PFSK-1 (cell line): ENCODE results near the gene BBIP1.
A peak's percentile ranks its signal among the peaks of the same experiment; 100 is the strongest.

Experiments
- FOXP2 ChIP-seq: optimal IDR thresholded peaks from 2 replicates; pipeline ENCODE3; 2011; ENCODE audit warnings: borderline replicate concordance, control low read depth, inconsistent platforms; ENCODE audit not compliant: insufficient read depth; ENCODE audit errors: extremely low read length, extremely low read depth
- POLR2AphosphoS5 ChIP-seq: IDR thresholded peaks from 2 replicates; pipeline ENCODE4 v1.6.1; 2012; ENCODE audit warnings: low read depth, mild to moderate bottlenecking, control low read depth, low read length, moderate library complexity
- REST ChIP-seq, 2 experiments: IDR thresholded peaks; 2 replicates each; pipeline versions ENCODE4 v1.6.1 to v1.8.0; 2011 to 2012; ENCODE audit warnings: low read depth in 2 of 2, low read length in 2 of 2, control low read depth in 1 of 2, inconsistent platforms in 1 of 2, mild to moderate bottlenecking in 1 of 2, moderate library complexity in 1 of 2; ENCODE audit not compliant: insufficient read depth in 1 of 2
- SIN3A ChIP-seq: IDR thresholded peaks from 2 replicates; pipeline ENCODE4 v1.6.1; 2012; ENCODE audit warnings: mild to moderate bottlenecking, low read length, moderate library complexity, borderline replicate concordance; ENCODE audit not compliant: insufficient read depth
- TAF1 ChIP-seq: IDR thresholded peaks from 2 replicates; pipeline ENCODE4 v1.6.1; 2012; ENCODE audit warnings: low read length, control low read depth, borderline replicate concordance; ENCODE audit not compliant: insufficient read depth

The BBIP1 gene

GRCh38 chr10:110871298-110872084 is 47.5 kb downstream of the BBIP1 start, which contains the start of gene PDCD4:
TSS of gene PDCD4 (plus strand) at chr10:110871928. CDS start at chr10:110876028, 4,100 bp downstream.
- TF ChIP-seq POLR2AphosphoS5 (peak; percentile 50; the same call in 1 of the 2 replicates), FOXP2 (peak; percentile 56), SIN3A (0 out of 2 replicates have a peak, but pooled peaks have one; percentile 53), TAF1 (no peak)

DNA sequence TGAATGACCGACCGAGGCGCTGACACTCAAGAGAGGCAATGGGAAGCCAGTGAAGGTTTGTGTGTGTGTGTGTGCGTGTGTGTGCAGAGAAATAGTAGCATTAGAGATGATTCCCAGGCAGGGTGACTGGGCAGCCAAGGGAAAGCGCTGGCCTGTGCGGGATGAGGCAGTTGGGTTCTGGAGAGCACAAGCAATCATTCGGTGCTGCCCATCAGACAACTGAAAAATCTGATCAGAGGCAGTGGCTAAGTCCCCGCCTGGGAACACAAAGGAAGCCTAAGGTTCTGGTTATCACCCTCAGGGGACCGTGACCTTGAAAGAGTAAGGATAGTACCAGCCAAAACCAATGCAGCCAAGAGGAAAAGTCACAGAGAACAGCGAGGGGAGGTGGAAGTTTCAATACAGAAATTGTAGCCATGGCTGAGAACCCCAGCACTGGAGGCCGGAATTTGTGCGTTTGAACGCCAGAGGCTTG is 48.1 kb downstream of the BBIP1 start:
- TF ChIP-seq FOXP2 (no peak), POLR2AphosphoS5 (no peak), TAF1 (no peak), SIN3A (no peak), REST (IDR thresholded peaks at IDR 0.05; ENCODE audit: insufficient read depth in 1 of 2, low read depth in 2 of 2, low read length in 2 of 2) (no peak)

DNA sequence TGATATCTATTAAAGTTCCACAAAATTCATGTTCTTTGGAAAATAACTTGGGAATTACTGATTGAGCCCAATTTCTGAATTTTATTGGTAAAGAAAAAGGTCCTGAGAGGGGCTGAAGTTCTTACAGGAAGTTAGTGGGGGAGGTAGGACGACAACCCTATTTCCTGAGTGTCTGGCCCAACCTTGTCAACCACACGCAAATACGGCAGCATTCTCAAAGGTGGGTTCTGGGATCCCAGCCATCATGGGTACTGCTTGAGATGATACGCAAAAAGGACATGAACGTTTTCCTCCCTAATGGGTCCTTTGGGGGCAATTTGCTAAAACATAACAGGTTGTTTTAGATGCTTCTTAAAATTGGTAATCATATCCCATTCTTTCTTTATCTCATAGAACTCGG is 50.0 kb downstream of the BBIP1 start:
- no peak for TF ChIP-seq SIN3A
- no peak for TF ChIP-seq REST (IDR thresholded peaks at IDR 0.05; ENCODE audit: insufficient read depth in 1 of 2, low read depth in 2 of 2, low read length in 2 of 2)

- TF ChIP-seq FOXP2, result no peak
- no peak for TF ChIP-seq REST (IDR thresholded peaks at IDR 0.05; ENCODE audit: insufficient read depth in 1 of 2, low read depth in 2 of 2, low read length in 2 of 2)
- TF ChIP-seq TAF1, result no peak
- TF ChIP-seq SIN3A, result no peak
- TF ChIP-seq POLR2AphosphoS5, result no peak
Observed at GRCh38 chr10:110867807-110868465, 51.0 kb downstream of the BBIP1 start.

DNA sequence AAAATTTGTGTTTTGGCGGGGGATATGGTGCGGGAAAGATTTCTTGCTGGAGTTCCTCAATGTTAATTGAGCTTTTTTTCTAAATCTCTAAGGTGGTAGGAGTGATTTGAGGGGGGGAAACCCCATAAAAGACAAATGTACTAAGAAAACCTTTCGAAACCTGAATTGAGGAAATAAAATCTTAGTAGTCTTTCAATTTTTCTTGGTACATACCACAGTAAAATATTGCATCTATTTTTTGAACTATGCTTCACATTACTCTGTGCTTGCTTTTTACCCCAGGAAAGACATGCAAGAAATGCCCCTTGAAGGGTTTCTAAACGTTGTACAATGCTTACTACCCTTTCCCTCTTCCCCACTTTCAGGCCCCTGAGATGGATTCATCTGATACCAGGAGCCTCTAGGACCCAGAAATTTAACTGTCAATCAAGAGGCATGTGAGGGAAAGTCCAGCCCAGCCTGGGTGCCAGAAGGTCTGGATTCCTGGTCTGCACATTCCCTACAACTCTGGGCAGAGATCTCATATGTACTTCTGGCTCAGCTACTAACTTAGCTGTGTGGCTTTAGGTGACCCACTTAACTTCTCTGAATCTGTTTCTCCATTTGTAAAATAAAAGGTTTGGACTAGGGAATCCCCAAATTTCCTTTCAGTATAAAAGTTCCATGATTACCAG is 53.0 kb downstream of the BBIP1 start:
- no peak for TF ChIP-seq FOXP2
- no peak for TF ChIP-seq TAF1
- no peak for TF ChIP-seq POLR2AphosphoS5
- no peak for TF ChIP-seq REST (IDR thresholded peaks at IDR 0.05; ENCODE audit: insufficient read depth in 1 of 2, low read depth in 2 of 2, low read length in 2 of 2)
- TF ChIP-seq SIN3A, result no peak
